GM19193 (cell line): ENCODE results near the gene SLC6A19.

ENCODE experiments used
- POLR2A ChIP-seq: IDR thresholded peaks from 4 replicates; pipeline ENCODE4 v1.6.1; 2011; ENCODE audit not compliant: insufficient read depth, insufficient read length; ENCODE audit errors: extremely low read depth

The SLC6A19 gene

DNA sequence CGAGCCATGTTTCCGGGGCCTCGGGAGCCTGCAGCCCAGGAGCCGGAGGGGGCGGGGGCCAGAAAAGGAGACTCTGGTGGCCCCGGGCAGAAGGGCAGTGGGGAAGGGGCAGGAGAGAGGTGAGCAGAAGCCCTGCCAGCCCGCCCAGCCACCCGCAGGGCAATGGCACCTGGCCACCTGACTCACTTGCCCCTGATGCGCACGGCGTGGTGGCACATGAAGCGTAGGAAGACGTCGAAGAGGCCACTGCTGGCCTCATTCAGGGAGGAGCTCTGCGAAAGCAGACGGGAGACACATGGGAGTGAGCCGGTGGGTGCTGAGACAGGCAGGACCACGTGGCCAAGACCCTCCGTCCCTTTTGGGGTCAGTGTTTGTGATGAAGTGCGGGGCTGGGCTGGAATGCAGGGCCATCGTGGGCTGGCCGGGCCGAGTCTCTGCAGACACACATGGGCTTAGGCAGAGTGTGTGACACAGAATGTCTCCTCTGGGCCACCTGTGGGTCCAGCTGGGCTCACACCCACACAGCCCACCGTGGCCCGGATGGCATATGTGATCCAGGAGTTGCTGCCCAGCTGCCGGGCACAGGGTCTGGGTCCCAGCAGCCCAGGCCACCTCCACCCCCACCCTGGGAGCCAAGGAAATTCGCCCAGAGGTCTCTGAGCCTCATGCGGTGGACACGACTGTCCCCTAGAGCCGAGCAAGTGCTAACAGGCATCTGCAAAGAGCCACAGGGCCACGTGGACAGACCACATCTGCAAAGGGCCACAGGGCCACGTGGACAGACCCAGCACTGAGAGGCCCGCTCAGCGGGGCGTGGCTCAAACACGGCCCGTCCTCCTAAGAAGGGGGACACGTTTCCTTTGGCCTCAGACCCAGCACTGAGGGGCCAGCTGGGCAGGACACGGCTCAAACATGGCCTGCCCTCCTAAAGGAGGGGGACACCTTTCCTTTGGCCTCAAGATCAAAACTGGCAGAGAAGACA, 69.8 kb downstream of the SLC6A19 start:
- TF ChIP-seq POLR2A, result no peak

DNA sequence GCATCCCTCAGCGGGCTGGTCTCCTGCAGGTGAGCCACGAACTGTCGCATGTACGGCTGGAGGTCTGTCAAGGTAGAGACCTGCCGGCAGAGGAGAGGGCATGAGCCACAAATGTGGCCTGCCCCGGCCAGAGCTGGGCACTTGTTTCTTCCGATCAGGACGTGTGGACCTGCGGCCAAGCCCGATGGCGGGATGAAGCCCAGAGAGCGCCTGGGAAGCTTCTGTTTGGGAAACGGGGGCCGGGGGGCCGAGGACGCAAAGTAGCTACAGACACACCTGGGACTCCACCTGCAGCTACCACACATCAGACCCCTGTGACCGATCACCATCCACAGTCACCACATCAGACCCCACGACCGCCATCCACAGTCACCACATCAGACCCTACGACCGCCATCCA, 70.8 kb downstream of the SLC6A19 start:
- no peak for TF ChIP-seq POLR2A

GRCh38 chr5:1273745-1274144, 72.3 kb downstream of the SLC6A19 start:
- no peak for TF ChIP-seq POLR2A

DNA sequence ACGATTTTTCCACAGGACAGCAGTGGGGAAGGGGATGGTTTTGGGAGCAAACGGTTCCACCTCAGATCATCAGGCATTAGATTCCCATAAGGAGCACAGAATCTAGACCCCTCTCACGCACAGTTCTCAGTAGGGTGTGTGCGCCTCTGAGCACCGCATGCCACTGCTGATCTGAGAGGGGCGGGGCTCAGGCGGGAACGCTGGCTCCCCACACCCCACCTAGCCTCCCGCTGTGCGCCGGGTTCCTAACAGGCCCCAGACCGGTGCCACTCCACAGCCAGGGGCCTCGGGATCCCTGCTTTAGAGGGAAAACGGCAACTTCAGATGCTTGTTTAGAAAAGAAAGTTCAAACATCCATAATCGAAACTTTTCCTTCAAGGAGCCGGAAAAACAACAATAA, 73.1 kb downstream of the SLC6A19 start:
- no peak for TF ChIP-seq POLR2A
